Cardiac muscle cell (in vitro differentiated cells and primary cell): ENCODE measurements around the gene UNC45A. TPM values are rescaled to one million over a fixed set of nuclear protein-coding genes. Genes with fewer than 3 reads are reported as not detected.

Experiments used
- DNase-seq, 2 donors: peaks; one replicate each; pipeline versions ENCODE4 v3.0.0 to v3.0.0-alpha.2; 2010 to 2017; ENCODE audit warnings: low read depth in 1 of 2, low spot score in 1 of 2
- H3K27ac ChIP-seq: fragments of 200-600 bp; sonication (generic); 2 replicates; pipeline ENCODE4 v1.5.1; 2016
- H3K27me3 ChIP-seq: fragments of 200-600 bp; sonication (generic); 2 replicates; pipeline ENCODE4 v1.6.0; 2016; ENCODE audit warnings: control low read depth
- H3K36me3 ChIP-seq: fragments of 200-600 bp; sonication (generic); 2 replicates; pipeline ENCODE4 v1.5.1; 2016; ENCODE audit warnings: control low read depth
- H3K4me1 ChIP-seq: fragments of 200-600 bp; sonication (generic); 2 replicates; pipeline ENCODE4 v1.8.1; 2017; ENCODE audit warnings: low read depth, mild to moderate bottlenecking, mixed run types
- H3K4me3 ChIP-seq: fragments of 200-600 bp; sonication (generic); 2 replicates; pipeline ENCODE4 v1.5.1; 2016; ENCODE audit warnings: mild to moderate bottlenecking
- H3K9me3 ChIP-seq: fragments of 200-600 bp; sonication (generic); 2 replicates; pipeline ENCODE4 v1.5.1; 2017; ENCODE audit warnings: low read depth, mild to moderate bottlenecking, control low read depth
- CTCF ChIP-seq: IDR thresholded peaks from 2 replicates; pipeline ENCODE4 v1.5.1; 2012; ENCODE audit warnings: low read depth, mild to moderate bottlenecking, low read length
- polyA plus RNA-seq: library from polyadenylated mRNA; unstranded; fragments of >200 nt; fragmentation: Nextera tagmentation; extraction: Ambion mirVana; gene quantifications from 2 replicates; pipeline ENCODE4 v1.2.1, GENCODE V29; 2016
- total RNA-seq: library from RNA; depleted of rRNA; stranded (reverse); fragments of >200 nt; gene quantifications from 2 replicates; pipeline ENCODE4 v1.2.3, GENCODE V29; 2016

Gene UNC45A
- total and polyA plus RNA-seq, 2 experiments from 2014 or later = 52.5 to 68.2 TPM

- H3K4me1 ChIP-seq = no peaks in the 10 kb centered on the region
- no peak for TF ChIP-seq CTCF
- H3K36me3 ChIP-seq = peaks cover 9% of the 10 kb centered on the region
- peak in 1 of 2 donors; percentile 45 for DNase-seq
- H3K9me3 ChIP-seq = no peaks in the 10 kb centered on the region
- H3K27ac ChIP-seq = peak overlapping the region; percentile 90
- H3K27me3 ChIP-seq = no peaks in the 10 kb centered on the region
- peak overlapping the region; percentile 99 for H3K4me3 ChIP-seq
These were observed 59.0 kb downstream of the UNC45A start for GRCh38 chr15:90994059-90994416.

GRCh38 chr15:90994417-90995311, 59.6 kb downstream of the UNC45A start, which contains the start of gene PRC1:
TSS of gene PRC1 (minus strand) at chr15:90994535. CDS start at chr15:90994417, 118 bp downstream.
- H3K27me3 ChIP-seq = no peaks in the 10 kb centered on the region
- H3K36me3 ChIP-seq = peaks cover 14% of the 10 kb centered on the region
- no peaks in the 10 kb centered on the region for H3K4me1 ChIP-seq
- peak within 1 kb of the TSS; percentile 90 for H3K27ac ChIP-seq
- TF ChIP-seq CTCF = no peak
- H3K9me3 ChIP-seq = no peaks in the 10 kb centered on the region
- DNase-seq = peak; percentile 99
- H3K4me3 ChIP-seq = peak within 1 kb of the TSS; percentile 99

GRCh38 chr15:90998737-90999136, 63.7 kb downstream of the UNC45A start:
- TF ChIP-seq CTCF = no peak
- Histone ChIP-seq H3K36me3 (peaks cover 32% of the 10 kb centered on the region), H3K9me3 (no peaks in the 10 kb centered on the region), H3K4me3 (no peak overlapping the region), H3K27ac (no peak overlapping the region), H3K4me1 (no peaks in the 10 kb centered on the region), H3K27me3 (no peaks in the 10 kb centered on the region)
- no peak for DNase-seq

GRCh38 chr15:91001209-91001608, 66.1 kb downstream of the UNC45A start:
- Histone ChIP-seq H3K27ac (no peak overlapping the region), H3K4me3 (no peak overlapping the region), H3K4me1 (no peaks in the 10 kb centered on the region), H3K27me3 (no peaks in the 10 kb centered on the region), H3K36me3 (peaks cover 37% of the 10 kb centered on the region), H3K9me3 (no peaks in the 10 kb centered on the region)
- TF ChIP-seq CTCF = no peak
- DNase-seq = no peak

Other genes starting within 250 kb of the UNC45A start
- 4.2 and 6.3 TPM in 2 replicates for gene BLM, start 217.9 kb upstream of the UNC45A start, total RNA-seq
- gene BLM, start 217.9 kb upstream of the UNC45A start, polyA plus RNA-seq = 2.6 and 3.2 TPM in 2 replicates
- 66.3 and 79.6 TPM in 2 replicates for gene FURIN, start 66.7 kb upstream of the UNC45A start, total RNA-seq
- 57.7 and 69.3 TPM in 2 replicates for gene FURIN, start 66.7 kb upstream of the UNC45A start, polyA plus RNA-seq
- 13.3 and 19.8 TPM in 2 replicates for gene FES, start 50.8 kb upstream of the UNC45A start, total RNA-seq
- 5.4 and 12.7 TPM in 2 replicates for gene FES, start 50.8 kb upstream of the UNC45A start, polyA plus RNA-seq
- 31.9 and 53.0 TPM in 2 replicates for gene MAN2A2, start 32.0 kb upstream of the UNC45A start, total RNA-seq
- gene MAN2A2, start 32.0 kb upstream of the UNC45A start, polyA plus RNA-seq = 54.3 and 66.3 TPM in 2 replicates
- 31.2 and 32.5 TPM in 2 replicates for gene HDDC3, start 2.7 kb upstream of the UNC45A start, total RNA-seq
- 22.5 and 24.9 TPM in 2 replicates for gene HDDC3, start 2.7 kb upstream of the UNC45A start, polyA plus RNA-seq
- gene RCCD1, start 19.6 kb downstream of the UNC45A start, total RNA-seq = 18.6 and 43.0 TPM in 2 replicates
- 32.8 and 50.6 TPM in 2 replicates for gene RCCD1, start 19.6 kb downstream of the UNC45A start, polyA plus RNA-seq
- 25.5 and 209 TPM in 2 replicates for gene PRC1, start 59.2 kb downstream of the UNC45A start, total RNA-seq
- 20.1 and 131 TPM in 2 replicates for gene PRC1, start 59.2 kb downstream of the UNC45A start, polyA plus RNA-seq
- gene VPS33B, start 87.3 kb downstream of the UNC45A start, total RNA-seq = 5.2 and 18.7 TPM in 2 replicates
- 13.3 and 17.2 TPM in 2 replicates for gene VPS33B, start 87.3 kb downstream of the UNC45A start, polyA plus RNA-seq
- gene SV2B, start 165.0 kb downstream of the UNC45A start, total RNA-seq = 0.03 TPM in 1 of 2 replicates, not detected in the other
- gene SV2B, start 165.0 kb downstream of the UNC45A start, polyA plus RNA-seq = 0.32 TPM in 1 of 2 replicates, not detected in the other